Natural killer cell (primary cell): ENCODE measurements around the gene RASAL1. TPM values are rescaled to one million over a fixed set of nuclear protein-coding genes. Genes with fewer than 3 reads are reported as not detected.
"Not testable (repeated sequence)": the region's sequence is repeated elsewhere in the genome, so short reads cannot be mapped to it uniquely, and the experiment has no call there.

Experiments
- ATAC-seq, 3 donors: fragments of 150-1000 bp in 2 of 3; fragments of 200-7000 bp in 1 of 3; cut with Tn5 transposase; 1 replicate in 1 of 3; 2 replicates in 2 of 3; pipeline ENCODE4 v1.10.0; 2021; ENCODE audit warnings: mild to moderate bottlenecking in 2 of 3, moderate library complexity in 2 of 3
- DNase-seq, 2 donors: peaks; one replicate each; pipeline versions ENCODE4 v3.0.0 to v3.0.0-alpha.2; 2013 to 2021; ENCODE audit warnings: mixed read lengths in 1 of 2
- H3K27ac ChIP-seq: one replicate; pipeline ENCODE4 v1.5.1; 2013; ENCODE audit warnings: mild to moderate bottlenecking, low read length
- H3K27me3 ChIP-seq: one replicate; pipeline ENCODE4 v1.6.1; 2013; ENCODE audit warnings: low read length; ENCODE audit not compliant: control insufficient read depth, insufficient read depth
- H3K36me3 ChIP-seq: one replicate; pipeline ENCODE4 v1.6.1; 2013; ENCODE audit warnings: low read length; ENCODE audit not compliant: control insufficient read depth, insufficient read depth
- H3K4me1 ChIP-seq: one replicate; pipeline ENCODE4 v1.6.1; 2013; ENCODE audit warnings: low read length; ENCODE audit not compliant: control insufficient read depth, insufficient read depth
- H3K4me3 ChIP-seq: one replicate; pipeline ENCODE4 v1.5.1; 2013; ENCODE audit warnings: low read length
- H3K9me3 ChIP-seq: one replicate; pipeline ENCODE4 v1.6.1; 2013; ENCODE audit warnings: low read length; ENCODE audit not compliant: control insufficient read depth, insufficient read depth
- H3K27ac Mint-ChIP-seq, 2 donors: one replicate each; pipeline ENCODE4 v1.8.0; 2022; ENCODE audit warnings: mild to moderate bottlenecking in 2 of 2, mixed read lengths in 2 of 2, moderate library complexity in 1 of 2
- H3K27me3 Mint-ChIP-seq, 2 donors: one replicate each; pipeline ENCODE4 v1.8.0; 2022; ENCODE audit warnings: low read depth in 2 of 2, mixed read lengths in 2 of 2
- H3K36me3 Mint-ChIP-seq: one replicate; pipeline ENCODE4 v1.8.0; 2022; ENCODE audit warnings: mixed read lengths
- H3K4me1 Mint-ChIP-seq, 2 donors: one replicate each; pipeline ENCODE4 v1.8.0; 2022; ENCODE audit warnings: mixed read lengths in 2 of 2
- H3K4me3 Mint-ChIP-seq: one replicate; pipeline ENCODE4 v1.8.0; 2022; ENCODE audit warnings: mild to moderate bottlenecking, moderate library complexity, mixed read lengths
- H3K9me3 Mint-ChIP-seq, 2 donors: one replicate each; pipeline ENCODE4 v1.8.0; 2022; ENCODE audit warnings: mixed read lengths in 2 of 2
- CTCF ChIP-seq: fragments of 200-600 bp; IDR thresholded peaks from one replicate; pipeline ENCODE4 v1.8.0; 2022; ENCODE audit warnings: antibody characterized with exemption
- WGBS: methylation state at CpG from one replicate; pipeline ENCODE4 v1.1.7; 2013; ENCODE audit warnings: missing lambda C conversion rate; ENCODE audit not compliant: insufficient coverage; 5-methylcytosine and 5-hydroxymethylcytosine counted together
- intact Hi-C: fragments of 100-400 bp; cut with micrococcal nuclease; formaldehyde crosslinking; loops from one replicate; pipeline ENCODE4 v1.14.2; 2022
- total RNA-seq, 4 donors: library from RNA; stranded (reverse); fragments of 120-200 nt in 1 of 4; gene quantifications; one replicate each; pipeline versions ENCODE4 v1.2.3 to v1.2.4, GENCODE V29; 2013 to 2022

The RASAL1 gene
- total RNA-seq, 3 donors from 2014 or later (not counting 1 experiment from before 2014, with no cell fraction given), result not detected

- no peaks in the 10 kb centered on the region for H3K9me3 ChIP-seq
- Mint-ChIP-seq H3K36me3 (no peaks in the 10 kb centered on the region), H3K27ac (no peak overlapping the region), H3K27me3 (peaks cover 0 to 5% of the 10 kb centered on the region in 2 donors), H3K9me3 (no peaks in the 10 kb centered on the region), H3K4me1 (no peaks in the 10 kb centered on the region), H3K4me3 (no peak overlapping the region)
- no peak overlapping the region for H3K27ac ChIP-seq
- no peak overlapping the region for H3K4me3 ChIP-seq
- 94% methylated on average over 5 of the region's 5 CpGs for WGBS
- DNase-seq, result no peak
- no peak for ATAC-seq
- peaks cover 8% of the 10 kb centered on the region for H3K4me1 ChIP-seq
- no peaks in the 10 kb centered on the region for H3K36me3 ChIP-seq
- TF ChIP-seq CTCF, result no peak
- intact Hi-C loops, result no loop called here
- no peaks in the 10 kb centered on the region for H3K27me3 ChIP-seq
These were observed 9.2 kb upstream of the RASAL1 start for GRCh38 chr12:113144806-113145205.

- H3K9me3 ChIP-seq, result no peaks in the 10 kb centered on the region
- H3K27ac Mint-ChIP-seq, result no peak overlapping the region
- intact Hi-C loops, result no loop called here
- H3K4me3 ChIP-seq, result no peak overlapping the region
- no peaks in the 10 kb centered on the region for H3K36me3 ChIP-seq
- H3K27me3 ChIP-seq, result no peaks in the 10 kb centered on the region
- no peak for TF ChIP-seq CTCF
- peaks cover 0 to 4% of the 10 kb centered on the region in 2 donors for H3K27me3 Mint-ChIP-seq
- no peak overlapping the region for H3K27ac ChIP-seq
- DNase-seq (no peak), ATAC-seq (no peak)
- 93% methylated on average over 6 of the region's 8 CpGs for WGBS
- H3K9me3 Mint-ChIP-seq, result no peaks in the 10 kb centered on the region
- H3K4me1 Mint-ChIP-seq, result no peaks in the 10 kb centered on the region
- no peaks in the 10 kb centered on the region for H3K36me3 Mint-ChIP-seq
- H3K4me1 ChIP-seq, result peaks cover 8% of the 10 kb centered on the region
- H3K4me3 Mint-ChIP-seq, result no peak overlapping the region
These were observed 8.4 kb upstream of the RASAL1 start for GRCh38 chr12:113143959-113144358.

GRCh38 chr12:113142886-113143332 is 7.3 kb upstream of the RASAL1 start:
- ATAC-seq (no peak), DNase-seq (no peak)
- Histone ChIP-seq H3K27ac (no peak overlapping the region), H3K4me1 (peaks cover 8% of the 10 kb centered on the region), H3K9me3 (no peaks in the 10 kb centered on the region), H3K4me3 (no peak overlapping the region), H3K27me3 (no peaks in the 10 kb centered on the region), H3K36me3 (no peaks in the 10 kb centered on the region)
- intact Hi-C loops, result no loop called here
- 66% methylated on average over 4 of the region's 5 CpGs for WGBS
- no peak overlapping the region for H3K4me3 Mint-ChIP-seq
- H3K27ac Mint-ChIP-seq, result no peak overlapping the region
- no peaks in the 10 kb centered on the region for H3K4me1 Mint-ChIP-seq
- peaks cover 0 to 4% of the 10 kb centered on the region in 2 donors for H3K27me3 Mint-ChIP-seq
- H3K9me3 Mint-ChIP-seq, result no peaks in the 10 kb centered on the region
- H3K36me3 Mint-ChIP-seq, result no peaks in the 10 kb centered on the region
- no peak for TF ChIP-seq CTCF

GRCh38 chr12:113142173-113142885 is 6.8 kb upstream of the RASAL1 start:
- peaks cover 8% of the 10 kb centered on the region for H3K4me1 ChIP-seq
- H3K9me3 Mint-ChIP-seq, result no peaks in the 10 kb centered on the region
- no peak overlapping the region for H3K27ac Mint-ChIP-seq
- H3K4me3 ChIP-seq, result no peak overlapping the region
- no peaks in the 10 kb centered on the region for H3K9me3 ChIP-seq
- no peaks in the 10 kb centered on the region for H3K36me3 Mint-ChIP-seq
- H3K27me3 ChIP-seq, result no peaks in the 10 kb centered on the region
- intact Hi-C loops, result no loop called here
- H3K27me3 Mint-ChIP-seq, result peaks cover 0 to 2% of the 10 kb centered on the region in 2 donors
- no peak for TF ChIP-seq CTCF
- H3K4me1 Mint-ChIP-seq, result no peaks in the 10 kb centered on the region
- DNase-seq, result no peak
- ATAC-seq, result no peak
- peak overlapping the region; percentile 56 for H3K27ac ChIP-seq
- 38% methylated on average over 15 of the region's 17 CpGs for WGBS
- H3K4me3 Mint-ChIP-seq, result no peak overlapping the region
- no peaks in the 10 kb centered on the region for H3K36me3 ChIP-seq

- H3K4me3 Mint-ChIP-seq, H3K4me1 Mint-ChIP-seq, intact Hi-C loops, H3K27me3 Mint-ChIP-seq, H3K9me3 Mint-ChIP-seq, H3K9me3 ChIP-seq, DNase-seq, H3K4me3 ChIP-seq, H3K27me3 ChIP-seq, H3K4me1 ChIP-seq, H3K27ac ChIP-seq, H3K36me3 ChIP-seq, ATAC-seq, H3K36me3 Mint-ChIP-seq, H3K27ac Mint-ChIP-seq: not testable (repeated sequence)
- 89% methylated on average over 3 of the region's 3 CpGs for WGBS
These were observed 6.2 kb upstream of the RASAL1 start for GRCh38 chr12:113141716-113142115.
